HG02884 (cell line): Measurements from ENCODE around the gene VEGFD.

Experiments
- ATAC-seq: cut with Tn5 transposase; IDR thresholded peaks from one replicate; pipeline ENCODE4 v1.9.1; 2021; ENCODE audit warnings: mild to moderate bottlenecking, moderate library complexity; ENCODE audit not compliant: unreplicated experiment

The VEGFD gene

GRCh38 chrX:15384304-15384703, at the start of gene VEGFD:
VEGFD (minus strand) TSS chrX:15384413; CDS start chrX:15383946, 467 bp downstream.
- no peak for ATAC-seq

- no peak for ATAC-seq
Measured at GRCh38 chrX:15430584-15430983, 46.4 kb upstream of the VEGFD start.

GRCh38 chrX:15430076-15430475, 45.9 kb upstream of the VEGFD start:
- no peak for ATAC-seq

GRCh38 chrX:15425024-15425423, 40.8 kb upstream of the VEGFD start:
- ATAC-seq: no peak

GRCh38 chrX:15418707-15419181, 34.5 kb upstream of the VEGFD start:
- no peak for ATAC-seq

- no peak for ATAC-seq
Measured at GRCh38 chrX:15418041-15418706, 34.0 kb upstream of the VEGFD start.

GRCh38 chrX:15416133-15416993, 32.1 kb upstream of the VEGFD start:
- ATAC-seq: no peak

GRCh38 chrX:15413101-15413500, 28.9 kb upstream of the VEGFD start:
- ATAC-seq: no peak

- no peak for ATAC-seq
Measured at GRCh38 chrX:15410947-15411346, 26.7 kb upstream of the VEGFD start.

- no peak for ATAC-seq
Measured at GRCh38 chrX:15410430-15410829, 26.2 kb upstream of the VEGFD start.

GRCh38 chrX:15405846-15406245, 21.6 kb upstream of the VEGFD start:
- no peak for ATAC-seq

- ATAC-seq: no peak
Measured at GRCh38 chrX:15404401-15405096, 20.3 kb upstream of the VEGFD start.

GRCh38 chrX:15401378-15401777, 17.2 kb upstream of the VEGFD start:
- ATAC-seq: no peak

- no peak for ATAC-seq
Measured at GRCh38 chrX:15399962-15400391, 15.8 kb upstream of the VEGFD start.

- no peak for ATAC-seq
Measured at GRCh38 chrX:15398874-15399273, 14.7 kb upstream of the VEGFD start.

- no peak for ATAC-seq
Measured at GRCh38 chrX:15395789-15396188, 11.6 kb upstream of the VEGFD start.

- no peak for ATAC-seq
Measured at GRCh38 chrX:15391850-15392249, 7.6 kb upstream of the VEGFD start.

GRCh38 chrX:15382813-15383212, 1.4 kb downstream of the VEGFD start:
- ATAC-seq: no peak

- ATAC-seq: no peak
Measured at GRCh38 chrX:15376956-15377355, 7.3 kb downstream of the VEGFD start.

- no peak for ATAC-seq
Measured at GRCh38 chrX:15373976-15374375, 10.2 kb downstream of the VEGFD start.
